Natural killer cell (primary cell): Measurements from ENCODE around the gene DNALI1. TPM values are rescaled to one million over a fixed set of nuclear protein-coding genes. Genes with fewer than 3 reads are reported as not detected.

ENCODE experiments used
- ATAC-seq, 3 donors: fragments of 150-1000 bp in 2 of 3; fragments of 200-7000 bp in 1 of 3; cut with Tn5 transposase; 1 replicate in 1 of 3; 2 replicates in 2 of 3; pipeline ENCODE4 v1.10.0; 2021; ENCODE audit warnings: mild to moderate bottlenecking in 2 of 3, moderate library complexity in 2 of 3
- DNase-seq, 2 donors: peaks; one replicate each; pipeline versions ENCODE4 v3.0.0 to v3.0.0-alpha.2; 2013 to 2021; ENCODE audit warnings: mixed read lengths in 1 of 2
- H3K27ac ChIP-seq: one replicate; pipeline ENCODE4 v1.5.1; 2013; ENCODE audit warnings: mild to moderate bottlenecking, low read length
- H3K27me3 ChIP-seq: one replicate; pipeline ENCODE4 v1.6.1; 2013; ENCODE audit warnings: low read length; ENCODE audit not compliant: control insufficient read depth, insufficient read depth
- H3K36me3 ChIP-seq: one replicate; pipeline ENCODE4 v1.6.1; 2013; ENCODE audit warnings: low read length; ENCODE audit not compliant: control insufficient read depth, insufficient read depth
- H3K4me1 ChIP-seq: one replicate; pipeline ENCODE4 v1.6.1; 2013; ENCODE audit warnings: low read length; ENCODE audit not compliant: control insufficient read depth, insufficient read depth
- H3K4me3 ChIP-seq: one replicate; pipeline ENCODE4 v1.5.1; 2013; ENCODE audit warnings: low read length
- H3K9me3 ChIP-seq: one replicate; pipeline ENCODE4 v1.6.1; 2013; ENCODE audit warnings: low read length; ENCODE audit not compliant: control insufficient read depth, insufficient read depth
- H3K27ac Mint-ChIP-seq, 2 donors: one replicate each; pipeline ENCODE4 v1.8.0; 2022; ENCODE audit warnings: mild to moderate bottlenecking in 2 of 2, mixed read lengths in 2 of 2, moderate library complexity in 1 of 2
- H3K27me3 Mint-ChIP-seq, 2 donors: one replicate each; pipeline ENCODE4 v1.8.0; 2022; ENCODE audit warnings: low read depth in 2 of 2, mixed read lengths in 2 of 2
- H3K36me3 Mint-ChIP-seq: one replicate; pipeline ENCODE4 v1.8.0; 2022; ENCODE audit warnings: mixed read lengths
- H3K4me1 Mint-ChIP-seq, 2 donors: one replicate each; pipeline ENCODE4 v1.8.0; 2022; ENCODE audit warnings: mixed read lengths in 2 of 2
- H3K4me3 Mint-ChIP-seq: one replicate; pipeline ENCODE4 v1.8.0; 2022; ENCODE audit warnings: mild to moderate bottlenecking, moderate library complexity, mixed read lengths
- H3K9me3 Mint-ChIP-seq, 2 donors: one replicate each; pipeline ENCODE4 v1.8.0; 2022; ENCODE audit warnings: mixed read lengths in 2 of 2
- CTCF ChIP-seq: fragments of 200-600 bp; IDR thresholded peaks from one replicate; pipeline ENCODE4 v1.8.0; 2022; ENCODE audit warnings: antibody characterized with exemption
- WGBS: methylation state at CpG from one replicate; pipeline ENCODE4 v1.1.7; 2013; ENCODE audit warnings: missing lambda C conversion rate; ENCODE audit not compliant: insufficient coverage; 5-methylcytosine and 5-hydroxymethylcytosine counted together
- intact Hi-C: fragments of 100-400 bp; cut with micrococcal nuclease; formaldehyde crosslinking; loops from one replicate; pipeline ENCODE4 v1.14.2; 2022
- total RNA-seq, 4 donors: library from RNA; stranded (reverse); fragments of 120-200 nt in 1 of 4; gene quantifications; one replicate each; pipeline versions ENCODE4 v1.2.3 to v1.2.4, GENCODE V29; 2013 to 2022

Gene DNALI1
- total RNA-seq, 3 donors from 2014 or later (not counting 1 experiment from before 2014, with no cell fraction given), result 0.09 TPM; not detected in 2

DNA sequence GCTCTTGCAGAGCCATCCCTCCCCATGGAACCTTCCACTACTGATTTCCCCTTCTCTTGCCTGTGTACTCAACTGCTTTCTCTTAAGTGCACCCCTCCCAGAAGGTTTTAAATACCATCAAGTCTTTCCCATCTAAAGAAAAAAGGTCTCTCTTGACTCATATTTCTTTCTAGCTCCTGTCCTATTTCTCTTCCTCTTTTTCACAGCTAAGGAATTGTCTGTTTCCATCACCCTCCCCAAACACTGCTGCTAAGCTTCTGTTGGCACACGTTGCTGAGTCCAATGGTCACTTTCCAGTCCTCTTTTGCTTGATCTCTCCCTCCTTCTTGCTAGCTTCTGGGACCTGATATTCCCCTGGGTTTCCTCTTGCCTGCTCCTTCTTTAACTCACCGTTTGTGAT lies 52.3 kb downstream of the DNALI1 start:
- H3K36me3 Mint-ChIP-seq, result no peaks in the 10 kb centered on the region
- no peak overlapping the region for H3K4me3 Mint-ChIP-seq
- no peak for TF ChIP-seq CTCF
- intact Hi-C loops, result no loop called here
- Histone ChIP-seq H3K4me1 (no peaks in the 10 kb centered on the region), H3K36me3 (no peaks in the 10 kb centered on the region), H3K4me3 (no peak overlapping the region), H3K27me3 (peaks cover 3% of the 10 kb centered on the region), H3K27ac (no peak overlapping the region), H3K9me3 (no peaks in the 10 kb centered on the region)
- no peak for DNase-seq
- H3K9me3 Mint-ChIP-seq, result no peaks in the 10 kb centered on the region
- H3K4me1 Mint-ChIP-seq, result no peaks in the 10 kb centered on the region
- 25% methylated on average over 1 of the region's 2 CpGs for WGBS
- no peak overlapping the region for H3K27ac Mint-ChIP-seq
- H3K27me3 Mint-ChIP-seq, result peaks cover 0 to 9% of the 10 kb centered on the region in 2 donors
- no peak for ATAC-seq

GRCh38 chr1:37609994-37610393 lies 53.3 kb downstream of the DNALI1 start:
- DNase-seq, result no peak

GRCh38 chr1:37612186-37612585 lies 55.4 kb downstream of the DNALI1 start:
- ATAC-seq, result peak in 1 of 3 donors; percentile 16

More at GRCh38 chr1:37609994-37610393, 53.3 kb downstream of the DNALI1 start:
- no peaks in the 10 kb centered on the region for H3K36me3 Mint-ChIP-seq
- no peak for TF ChIP-seq CTCF
- Histone ChIP-seq H3K36me3 (no peaks in the 10 kb centered on the region), H3K4me3 (no peak overlapping the region), H3K27me3 (peaks cover 3% of the 10 kb centered on the region), H3K4me1 (no peaks in the 10 kb centered on the region), H3K27ac (no peak overlapping the region), H3K9me3 (no peaks in the 10 kb centered on the region)
- H3K4me1 Mint-ChIP-seq, result no peaks in the 10 kb centered on the region
- H3K27me3 Mint-ChIP-seq, result peaks cover 1 to 5% of the 10 kb centered on the region in 2 donors
- intact Hi-C loops, result no loop called here
- ATAC-seq, result no peak
- no peak overlapping the region for H3K4me3 Mint-ChIP-seq
- WGBS, result 71% methylated on average over 2 of the region's 2 CpGs
- no peak overlapping the region for H3K27ac Mint-ChIP-seq
- H3K9me3 Mint-ChIP-seq, result no peaks in the 10 kb centered on the region

More at GRCh38 chr1:37612186-37612585, 55.4 kb downstream of the DNALI1 start:
- Mint-ChIP-seq H3K9me3 (no peaks in the 10 kb centered on the region), H3K27me3 (peaks cover 12 to 16% of the 10 kb centered on the region in 2 donors), H3K4me3 (no peak overlapping the region), H3K4me1 (no peaks in the 10 kb centered on the region), H3K36me3 (no peaks in the 10 kb centered on the region), H3K27ac (no peak overlapping the region)
- no peak overlapping the region for H3K4me3 ChIP-seq
- intact Hi-C loops, result no loop called here
- no peak for TF ChIP-seq CTCF
- no peaks in the 10 kb centered on the region for H3K36me3 ChIP-seq
- peaks cover 3% of the 10 kb centered on the region for H3K27me3 ChIP-seq
- no peaks in the 10 kb centered on the region for H3K4me1 ChIP-seq
- no peak overlapping the region for H3K27ac ChIP-seq
- no peak for DNase-seq
- H3K9me3 ChIP-seq, result no peaks in the 10 kb centered on the region
- 92% methylated on average over 4 of the region's 4 CpGs for WGBS
